HG03097 (cell line): Measurements from ENCODE around the gene SLC26A1.

Experiments
- ATAC-seq: cut with Tn5 transposase; IDR thresholded peaks from one replicate; pipeline ENCODE4 v1.9.1; 2021; ENCODE audit not compliant: unreplicated experiment, low FRiP score

The SLC26A1 gene

GRCh38 chr4:993111-994029 is at the start of gene SLC26A1:
SLC26A1 (minus strand) TSS chr4:993404; CDS start chr4:991703, 1,701 bp downstream.
- ATAC-seq: no peak

GRCh38 chr4:1042352-1043055 is 49.3 kb upstream of the SLC26A1 start:
- no peak for ATAC-seq

GRCh38 chr4:1041936-1042330 is 48.7 kb upstream of the SLC26A1 start:
- ATAC-seq: no peak

GRCh38 chr4:1041147-1041935 is 48.1 kb upstream of the SLC26A1 start:
- ATAC-seq: no peak

- ATAC-seq: no peak
Observed at GRCh38 chr4:1040344-1041146, 47.3 kb upstream of the SLC26A1 start.

GRCh38 chr4:1039493-1040343 is 46.5 kb upstream of the SLC26A1 start:
- no peak for ATAC-seq

- no peak for ATAC-seq
Observed at GRCh38 chr4:1038948-1039492, 45.8 kb upstream of the SLC26A1 start.

- ATAC-seq: no peak
Observed at GRCh38 chr4:1036976-1037810, 44.0 kb upstream of the SLC26A1 start.

- no peak for ATAC-seq
Observed at GRCh38 chr4:1036095-1036494, 42.9 kb upstream of the SLC26A1 start.

- no peak for ATAC-seq
Observed at GRCh38 chr4:1035510-1035909, 42.3 kb upstream of the SLC26A1 start.

GRCh38 chr4:1033840-1034551 is 40.8 kb upstream of the SLC26A1 start:
- ATAC-seq: no peak

- no peak for ATAC-seq
Observed at GRCh38 chr4:1032861-1033260, 39.7 kb upstream of the SLC26A1 start.

GRCh38 chr4:1031956-1032795 is 39.0 kb upstream of the SLC26A1 start:
- no peak for ATAC-seq

GRCh38 chr4:1031346-1031745 is 38.1 kb upstream of the SLC26A1 start:
- ATAC-seq: no peak

- ATAC-seq: no peak
Observed at GRCh38 chr4:1030559-1030958, 37.4 kb upstream of the SLC26A1 start.

- no peak for ATAC-seq
Observed at GRCh38 chr4:1030031-1030430, 36.8 kb upstream of the SLC26A1 start.

GRCh38 chr4:1029529-1029928 is 36.3 kb upstream of the SLC26A1 start:
- no peak for ATAC-seq
